Measurements from ENCODE around the gene ACAD8.

DNA sequence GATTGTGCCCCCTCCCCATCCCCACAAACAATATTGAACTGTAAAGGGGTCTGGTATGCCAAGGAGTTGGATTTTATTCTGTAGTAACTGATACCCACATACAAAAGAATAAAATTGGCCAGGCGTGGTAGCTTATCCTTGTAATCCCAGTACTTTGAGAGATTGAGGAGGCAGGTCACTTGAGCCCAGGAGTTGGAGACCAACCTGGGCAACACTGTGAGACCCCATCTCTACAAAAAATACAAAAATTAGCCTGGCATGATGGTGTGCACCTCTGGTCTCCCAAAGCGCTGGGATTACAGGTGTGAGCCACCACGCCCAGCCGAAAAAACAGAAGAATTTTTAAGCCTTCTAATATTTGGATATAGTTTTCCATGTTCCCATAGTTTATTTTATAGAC, 18.6 kb downstream of the ACAD8 start:
- TF ChIP-seq POLR2A (IDR thresholded peaks at IDR 0.05; ENCODE audit: low read depth, low read length) (no peak), POLR2AphosphoS5 (IDR thresholded peaks at IDR 0.05; ENCODE audit: low read depth, low read length) (no peak), SPI1 (IDR thresholded peaks at IDR 0.05; ENCODE audit: low read depth, low read length) (no peak), TAF1 (IDR thresholded peaks at IDR 0.05; ENCODE audit: low read depth, low read length) (no peak), POU2F2 (IDR thresholded peaks at IDR 0.05; ENCODE audit: low read depth, low read length) (no peak)

All from GM12891 (cell line).